BE2C (cell line): ENCODE data around the gene THAP11.

Source experiments
- DNase-seq: peaks from one replicate; pipeline ENCODE4 v3.0.0-alpha.2; 2020
- H3K27me3 ChIP-seq: fragments of 250-450 bp; sonication (Bioruptor Pico); 2 replicates; pipeline ENCODE4 v1.5.1; 2020; ENCODE audit warnings: mild to moderate bottlenecking
- H3K36me3 ChIP-seq: fragments of 250-450 bp; sonication (Bioruptor Pico); 2 replicates; pipeline ENCODE4 v1.5.1; 2020; ENCODE audit warnings: mild to moderate bottlenecking
- H3K4me1 ChIP-seq: fragments of 250-450 bp; sonication (Bioruptor Pico); 2 replicates; pipeline ENCODE4 v1.5.1; 2020
- H3K4me3 ChIP-seq: 2 replicates; pipeline ENCODE4 v1.5.1; 2011; ENCODE audit warnings: low read depth, low read length
- H3K9me3 ChIP-seq: fragments of 250-450 bp; sonication (Bioruptor Pico); 2 replicates; pipeline ENCODE4 v1.5.1; 2020
- CTCF ChIP-seq: IDR thresholded peaks from 2 replicates; pipeline ENCODE4 v1.5.1; 2012; ENCODE audit warnings: mild to moderate bottlenecking, low read depth, low read length

Gene THAP11

GRCh38 chr16:67804853-67805542 is 37.1 kb upstream of the THAP11 start:
- Histone ChIP-seq H3K4me1 (no peaks in the 10 kb centered on the region), H3K4me3 (peak overlapping the region; percentile 90), H3K36me3 (peaks cover 27% of the 10 kb centered on the region), H3K9me3 (no peaks in the 10 kb centered on the region), H3K27me3 (no peaks in the 10 kb centered on the region)
- no peak for DNase-seq
- no peak for TF ChIP-seq CTCF

- no peak for TF ChIP-seq CTCF
- Histone ChIP-seq H3K9me3 (no peaks in the 10 kb centered on the region), H3K27me3 (no peaks in the 10 kb centered on the region), H3K4me1 (no peaks in the 10 kb centered on the region), H3K36me3 (peaks cover 22% of the 10 kb centered on the region), H3K4me3 (peak overlapping the region; percentile 90)
- no peak for DNase-seq
Measured at GRCh38 chr16:67805718-67806427, 36.2 kb upstream of the THAP11 start.

GRCh38 chr16:67806428-67807147 is 35.5 kb upstream of the THAP11 start, which contains the start of the genes RANBP10 and TSNAXIP1:
RANBP10 (minus strand) TSS chr16:67806560; CDS start chr16:67806536, 24 bp downstream.
TSNAXIP1 (plus strand) TSS chr16:67806889; CDS start chr16:67807150, 261 bp downstream.
- H3K9me3 ChIP-seq, result no peaks in the 10 kb centered on the region
- no peak for TF ChIP-seq CTCF
- H3K4me1 ChIP-seq, result no peaks in the 10 kb centered on the region
- no peaks in the 10 kb centered on the region for H3K27me3 ChIP-seq
- H3K36me3 ChIP-seq, result peaks cover 17% of the 10 kb centered on the region
- DNase-seq, result peak; percentile 98
- H3K4me3 ChIP-seq, result peak within 1 kb of the TSS; percentile 90

- H3K27me3 ChIP-seq, result no peaks in the 10 kb centered on the region
- peak; percentile 21; the same call in 1 of the 2 replicates for TF ChIP-seq CTCF
- no peaks in the 10 kb centered on the region for H3K4me1 ChIP-seq
- peak overlapping the region; percentile 90 for H3K4me3 ChIP-seq
- no peak for DNase-seq
- peaks cover 15% of the 10 kb centered on the region for H3K36me3 ChIP-seq
- no peaks in the 10 kb centered on the region for H3K9me3 ChIP-seq
Measured at GRCh38 chr16:67807148-67807682, 34.9 kb upstream of the THAP11 start.

- Histone ChIP-seq H3K27me3 (no peaks in the 10 kb centered on the region), H3K4me1 (no peaks in the 10 kb centered on the region), H3K4me3 (no peak overlapping the region), H3K9me3 (no peaks in the 10 kb centered on the region), H3K36me3 (no peaks in the 10 kb centered on the region)
- DNase-seq, result no peak
- TF ChIP-seq CTCF, result no peak
Measured at GRCh38 chr16:67811899-67812298, 30.2 kb upstream of the THAP11 start.
